Sigmoid colon (tissue), 4 donors: ENCODE measurements around the gene LRP2BP.

ENCODE experiments used
- POLR2A ChIP-seq, 2 donors: fragments of 450-650 bp; IDR thresholded peaks; one replicate each; pipeline ENCODE4 v1.6.1; 2016; ENCODE audit warnings: antibody characterized with exemption in 2 of 2, mild to moderate bottlenecking in 2 of 2, moderate library complexity in 2 of 2
- POLR2AphosphoS5 ChIP-seq, 4 donors: sonication (generic); formaldehyde crosslinking; IDR thresholded peaks; one replicate each; pipeline ENCODE4 v1.6.1; 2017; ENCODE audit warnings: antibody characterized with exemption in 4 of 4
- TF ChIP-seq, protein P1 (sequence below), 4 experiments: fragments of 450-650 bp in 3 of 4; fragments of 200-600 bp in 1 of 4; IDR thresholded peaks; one replicate each; pipeline ENCODE4 v1.5.1; 2016 to 2019; ENCODE audit warnings: antibody characterized with exemption in 4 of 4, mild to moderate bottlenecking in 3 of 4, moderate library complexity in 2 of 4

DNA sequence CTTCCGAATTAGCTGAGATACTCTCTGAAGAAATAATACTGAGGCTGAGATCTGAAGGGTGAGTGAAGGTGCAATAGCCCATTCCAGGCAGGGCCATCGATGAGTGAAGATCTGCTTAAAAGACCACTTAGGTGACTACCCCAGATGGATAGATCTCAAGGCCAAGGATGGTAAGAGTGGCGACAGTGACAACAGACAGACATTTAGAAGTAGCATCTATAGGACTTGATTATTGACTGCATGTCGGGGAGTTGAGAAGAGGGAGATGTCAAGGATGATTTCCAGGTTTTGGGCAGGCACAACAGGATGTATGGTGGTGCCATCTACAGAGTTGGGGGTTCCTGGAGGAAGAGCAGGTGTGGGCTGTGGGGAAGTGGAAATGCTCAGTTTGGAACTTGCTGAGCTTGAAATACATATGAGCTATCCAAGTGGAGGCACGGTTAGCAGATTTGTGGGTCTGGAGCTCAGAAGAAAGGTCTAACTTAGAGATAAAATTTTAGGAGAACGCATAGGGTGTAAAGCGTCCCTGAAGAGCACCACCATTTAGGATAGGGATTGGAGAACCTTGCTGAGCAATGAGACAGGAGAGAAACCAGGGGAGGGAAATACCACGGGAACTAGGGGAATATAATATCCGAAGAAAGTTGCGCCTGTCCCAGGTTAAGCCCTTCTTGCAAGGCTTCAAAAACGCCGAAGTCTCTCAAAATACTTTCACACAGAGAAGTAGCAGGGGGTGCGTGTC is 29.4 kb upstream of the LRP2BP start:
- TF ChIP-seq, protein P1, sequence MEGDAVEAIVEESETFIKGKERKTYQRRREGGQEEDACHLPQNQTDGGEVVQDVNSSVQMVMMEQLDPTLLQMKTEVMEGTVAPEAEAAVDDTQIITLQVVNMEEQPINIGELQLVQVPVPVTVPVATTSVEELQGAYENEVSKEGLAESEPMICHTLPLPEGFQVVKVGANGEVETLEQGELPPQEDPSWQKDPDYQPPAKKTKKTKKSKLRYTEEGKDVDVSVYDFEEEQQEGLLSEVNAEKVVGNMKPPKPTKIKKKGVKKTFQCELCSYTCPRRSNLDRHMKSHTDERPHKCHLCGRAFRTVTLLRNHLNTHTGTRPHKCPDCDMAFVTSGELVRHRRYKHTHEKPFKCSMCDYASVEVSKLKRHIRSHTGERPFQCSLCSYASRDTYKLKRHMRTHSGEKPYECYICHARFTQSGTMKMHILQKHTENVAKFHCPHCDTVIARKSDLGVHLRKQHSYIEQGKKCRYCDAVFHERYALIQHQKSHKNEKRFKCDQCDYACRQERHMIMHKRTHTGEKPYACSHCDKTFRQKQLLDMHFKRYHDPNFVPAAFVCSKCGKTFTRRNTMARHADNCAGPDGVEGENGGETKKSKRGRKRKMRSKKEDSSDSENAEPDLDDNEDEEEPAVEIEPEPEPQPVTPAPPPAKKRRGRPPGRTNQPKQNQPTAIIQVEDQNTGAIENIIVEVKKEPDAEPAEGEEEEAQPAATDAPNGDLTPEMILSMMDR (IDR thresholded peaks at IDR 0.05): no peak
- TF ChIP-seq POLR2A (IDR thresholded peaks at IDR 0.05) (no peak), POLR2AphosphoS5 (IDR thresholded peaks at IDR 0.05) (no peak)
